GM12878 (cell line): ENCODE measurements around the gene TEX44. TPM values are rescaled to one million over a fixed set of nuclear protein-coding genes. Genes with fewer than 3 reads are reported as not detected.
A peak's percentile ranks its signal among the peaks of the same experiment; 100 is the strongest.

ENCODE experiments used
- ATAC-seq: fragments of 200-7000 bp; cut with Tn5 transposase; 3 replicates; pipeline ENCODE4 v1.9.1; 2020; ENCODE audit warnings: mild to moderate bottlenecking, moderate library complexity
- BruUV-seq: library from RNA; stranded (reverse); fragments of 400-500 nt; replicated peaks from 2 replicates; lab custom pipeline; 2021; lab: Mats Ljungman, UMichigan
- CTCF ChIA-PET: fragments of 300-600 bp; sonication (Branson Sonifier 250); formaldehyde crosslinking; extraction: SDS; loops from one replicate; lab custom pipeline; 2021; ENCODE audit warnings: inconsistent platforms; lab: Yijun Ruan, JAX
- POLR2A ChIA-PET: fragments of 350-600 bp; formaldehyde crosslinking; extraction: SDS; loops from one replicate; lab custom pipeline; 2021; ENCODE audit warnings: inconsistent platforms; lab: Charles Lee
- RAD21 ChIA-PET: fragments of 300-600 bp; sonication (Branson Sonifier 250); formaldehyde crosslinking; loops from one replicate; lab custom pipeline; 2023; ENCODE audit warnings: antibody characterized with exemption; ENCODE audit not compliant: unreplicated experiment; lab: Charles Lee
- SMC1A ChIA-PET: fragments of 300-600 bp; sonication (Branson Sonifier 250); formaldehyde crosslinking; loops from one replicate; lab custom pipeline; 2023; ENCODE audit not compliant: unreplicated experiment, uncharacterized antibody; lab: Charles Lee
- DNase-seq: peaks from one replicate; pipeline ENCODE4 v3.0.0-alpha.2; 2011; ENCODE audit warnings: low read depth, low spot score
- FAIRE-seq: peaks from 3 replicates; lab custom pipeline; 2011; peaks lifted over from hg19 to GRCh38; lab: Jason Lieb, UNC
- H2AFZ ChIP-seq: 2 replicates; pipeline ENCODE4 v1.6.0; 2011; ENCODE audit warnings: low read depth, low read length, control low read depth; ENCODE audit not compliant: control insufficient read depth
- H3K27ac ChIP-seq: 2 replicates; pipeline ENCODE4 v1.5.1; 2011; ENCODE audit warnings: control low read depth; ENCODE audit not compliant: control insufficient read depth, insufficient read depth
- H3K27me3 ChIP-seq, 2 experiments: replicated peaks in 1 of 2; 2 replicates each; pipeline versions ENCODE4 v1.6.0 to v1.6.1; 2011; ENCODE audit warnings: low read length in 1 of 2; ENCODE audit not compliant: control insufficient read depth in 2 of 2, insufficient read depth in 2 of 2
- H3K36me3 ChIP-seq, 2 experiments: 2 replicates each; pipeline ENCODE4 v1.5.1; 2011; ENCODE audit warnings: low read length in 1 of 2; ENCODE audit not compliant: control insufficient read depth in 2 of 2, insufficient read depth in 2 of 2
- H3K4me1 ChIP-seq: 2 replicates; pipeline ENCODE4 v1.6.1; 2011; ENCODE audit warnings: mild to moderate bottlenecking, low read length, moderate library complexity, mixed read lengths; ENCODE audit not compliant: control insufficient read depth, insufficient read depth
- H3K4me2 ChIP-seq: 2 replicates; pipeline ENCODE4 v1.6.0; 2011; ENCODE audit warnings: control low read depth; ENCODE audit not compliant: control insufficient read depth, insufficient read depth
- H3K4me3 ChIP-seq: fragments of 200-600 bp; sonication (generic); 2 replicates; pipeline ENCODE4 v1.5.1; 2016
- H3K79me2 ChIP-seq: 2 replicates; pipeline ENCODE4 v1.6.0; 2011; ENCODE audit warnings: low read length; ENCODE audit not compliant: control insufficient read depth, insufficient read depth
- H3K9ac ChIP-seq: 2 replicates; pipeline ENCODE4 v1.8.0; 2011; ENCODE audit warnings: low read length, control low read depth, mixed read lengths; ENCODE audit not compliant: control insufficient read depth, insufficient read depth
- H3K9me3 ChIP-seq: replicated peaks from 3 replicates; pipeline ENCODE4 v1.5.1; 2011; ENCODE audit warnings: mild to moderate bottlenecking, low read length; ENCODE audit not compliant: control insufficient read depth, insufficient read depth
- H4K20me1 ChIP-seq: 2 replicates; pipeline ENCODE4 v1.6.0; 2011; ENCODE audit not compliant: control insufficient read depth, insufficient read depth
- CEBPZ ChIP-seq: fragments of 150-350 bp; IDR thresholded peaks from 2 replicates; pipeline ENCODE4 v1.6.1; 2016; ENCODE audit warnings: low read depth, low read length
- HDGF ChIP-seq: fragments of 450-650 bp; IDR thresholded peaks from 2 replicates; pipeline ENCODE4 v1.6.1; 2016; ENCODE audit warnings: antibody characterized with exemption
- YY1 ChIP-seq: IDR thresholded peaks from 2 replicates; pipeline ENCODE4 v1.6.1; 2011; ENCODE audit warnings: low read depth, mild to moderate bottlenecking, low read length
- WGBS: methylation state at CpG from one replicate; pipeline ENCODE4 v1.1.6; 2016; ENCODE audit warnings: low lambda C conversion rate; ENCODE audit not compliant: insufficient replicate concordance, insufficient coverage; ENCODE audit errors: missing lambda C conversion rate; 5-methylcytosine and 5-hydroxymethylcytosine counted together
- in situ Hi-C: fragments of 300-500 bp; cut with MboI; formaldehyde crosslinking; loops from 9 replicates; pipeline ENCODE4 v1.14.3; 2018; ENCODE audit warnings: mixed read lengths
- intact Hi-C: fragments of 100-400 bp; cut with micrococcal nuclease; formaldehyde crosslinking; loops from one replicate; pipeline ENCODE4 v1.14.2; 2022; ENCODE audit not compliant: unreplicated experiment
- polyA plus RNA-seq, 11 experiments: library from polyadenylated mRNA; depleted of rRNA in 4 of 11; unstranded in 6 of 11; stranded (reverse) in 5 of 11; fragments of >200 nt; fragmentation: Nextera tagmentation in 4 of 11; fragmentation: Illumina TruSeq in 1 of 11; extraction: Ambion mirVana in 4 of 11; extraction: Trizol in 1 of 11; gene quantifications; 1 replicate in 1 of 11; 2 replicates in 10 of 11; pipeline versions ENCODE4 v1.2.1 to v1.2.3, GENCODE V29; 2011 to 2016; ENCODE audit warnings: inconsistent platforms in 2 of 11, missing spikeins in 2 of 11, low read depth in 1 of 11
- total RNA-seq, 4 experiments: library from RNA; depleted of rRNA in 3 of 4; stranded (reverse); fragments of >200 nt in 3 of 4; fragmentation: Illumina TruSeq in 1 of 4; extraction: Trizol in 1 of 4; gene quantifications; 2 replicates each; pipeline versions ENCODE4 v1.2.1 to v1.2.3, GENCODE V29; 2013 to 2021

The TEX44 gene
- total and polyA plus RNA-seq, 10 of the 15 experiments (the other 5 are each of a cell fraction or from before 2014, with no cell fraction given) = not detected

GRCh38 chr2:231546014-231546715 lies 46.5 kb upstream of the TEX44 start:
- Histone ChIP-seq H3K36me3 (no peaks in the 10 kb centered on the region), H3K79me2 (no peaks in the 10 kb centered on the region), H3K9ac (peak overlapping the region; percentile 15; the same call in 1 of the 2 replicates), H3K9me3 (peaks cover 7% of the 10 kb centered on the region; the same call in 2 of the 3 replicates), H4K20me1 (no peaks in the 10 kb centered on the region), H3K4me2 (peak overlapping the region; percentile 95), H2AFZ (peak overlapping the region; percentile 84), H3K4me1 (peaks cover 30% of the 10 kb centered on the region), H3K27me3 (no peaks in the 10 kb centered on the region), H3K4me3 (no peak overlapping the region), H3K27ac (peak overlapping the region; percentile 97)
- TF ChIP-seq CEBPZ (no peak), HDGF (no peak), YY1 (0 out of 2 replicates have a peak, but pooled peaks have one; percentile 3)
- CTCF ChIA-PET = interaction anchor here (0.6 to 5.7 kb wide), 11 partner anchors 10 to 126 kb away, joined by 3 to 48 read pairs (median 4); no protein-coding TSS in a partner anchor
- WGBS = 64% methylated on average over 13 of the region's 13 CpGs
- POLR2A ChIA-PET = interaction anchor here (0.5 to 2.1 kb wide), 7 partner anchors 8 to 68 kb away, joined by 3 to 9 read pairs (median 4); no protein-coding TSS in a partner anchor
- SMC1A ChIA-PET = interaction anchor here (0.6 to 2.7 kb wide), 7 partner anchors 9 to 59 kb away, joined by 3 to 21 read pairs (median 4); no protein-coding TSS in a partner anchor
- FAIRE-seq (no peak), ATAC-seq (peak; percentile 5), DNase-seq (no peak)
- in situ Hi-C loops = no loop called here
- intact Hi-C loops = loop anchor here (5.0 kb wide), 1 partner anchor 84 kb away; the partner anchor contains the start of gene NCL
- BruUV-seq = no TSS peak
- RAD21 ChIA-PET = interaction anchor here (0.7 to 2.8 kb wide), 12 partner anchors 10 to 131 kb away, joined by 3 to 18 read pairs (median 4); no protein-coding TSS in a partner anchor
